Peyer's patch (tissue), 4 donors: ENCODE measurements around the gene GNB1L.

ENCODE experiments used
- CTCF ChIP-seq, 6 experiments: fragments of 450-650 bp in 4 of 6; fragments of 200-600 bp in 2 of 6; sonication (generic) in 1 of 6; IDR thresholded peaks; one replicate each; pipeline ENCODE4 v1.5.1; 2017 to 2019; ENCODE audit warnings: antibody characterized with exemption in 6 of 6, mild to moderate bottlenecking in 3 of 6, moderate library complexity in 1 of 6
- POLR2A ChIP-seq, 2 donors: fragments of 450-650 bp; IDR thresholded peaks; one replicate each; pipeline ENCODE4 v1.5.1; 2017; ENCODE audit warnings: antibody characterized with exemption in 2 of 2, mild to moderate bottlenecking in 2 of 2, moderate library complexity in 2 of 2

GRCh38 chr22:19889951-19890350, 35.3 kb upstream of the GNB1L start:
- no peak for TF ChIP-seq POLR2A (IDR thresholded peaks at IDR 0.05)
- no peak for TF ChIP-seq CTCF (IDR thresholded peaks at IDR 0.05)
